HEK293 (cell line): ENCODE results near the gene NUDCD3.

Experiments
- CTCF ChIA-PET: fragments of 350-600 bp; formaldehyde crosslinking; extraction: SDS; loops from one replicate; lab custom pipeline; 2021; ENCODE audit warnings: antibody characterized with exemption; lab: Yijun Ruan, JAX
- POLR2A ChIA-PET: fragments of 300-600 bp; formaldehyde crosslinking; extraction: SDS; loops from one replicate; lab custom pipeline; 2020; ENCODE audit warnings: antibody characterized with exemption, inconsistent platforms; lab: Yijun Ruan, JAX
- H3K27ac ChIP-seq: fragments of 200-500 bp; sonication (Bioruptor generic); 2 replicates; pipeline ENCODE4 v1.5.1; 2014; ENCODE audit warnings: low read depth, low read length, control low read depth, inconsistent platforms; ENCODE audit errors: extremely low read depth
- H3K36me3 ChIP-seq, 2 experiments: fragments of 200-500 bp in 1 of 2; sonication (Bioruptor generic) in 1 of 2; 1 replicate in 1 of 2; 2 replicates in 1 of 2; pipeline ENCODE4 v1.5.1; 2014 to 2017; ENCODE audit warnings: inconsistent platforms in 2 of 2, low read length in 2 of 2; ENCODE audit not compliant: control insufficient read depth in 2 of 2, insufficient read depth in 1 of 2
- H3K4me1 ChIP-seq: fragments of 200-500 bp; sonication (Bioruptor generic); 2 replicates; pipeline ENCODE4 v1.5.1; 2014; ENCODE audit warnings: mild to moderate bottlenecking, low read length, inconsistent platforms; ENCODE audit not compliant: control insufficient read depth, insufficient read depth
- H3K4me3 ChIP-seq: 2 replicates; pipeline ENCODE4 v1.5.1; 2011; ENCODE audit warnings: low read depth, mild to moderate bottlenecking, control low read depth, low read length, moderate library complexity
- H3K9me3 ChIP-seq: fragments of 200-500 bp; sonication (Bioruptor generic); 2 replicates; pipeline ENCODE4 v1.5.1; 2014; ENCODE audit warnings: low read depth, low read length, inconsistent platforms; ENCODE audit not compliant: control insufficient read depth, insufficient read depth
- BCL6B ChIP-seq: fragments of 450-650 bp; formaldehyde crosslinking; IDR thresholded peaks from 2 replicates; pipeline ENCODE4 v1.5.1; 2017; ENCODE audit warnings: missing biosample characterization, missing genetic modification characterization
- SP3 ChIP-seq: fragments of 450-650 bp; formaldehyde crosslinking; IDR thresholded peaks from 2 replicates; pipeline ENCODE4 v1.5.1; 2016; ENCODE audit warnings: missing biosample characterization, missing genetic modification characterization
- YY1 ChIP-seq: fragments of 450-650 bp; formaldehyde crosslinking; IDR thresholded peaks from 2 replicates; pipeline ENCODE4 v1.5.1; 2018; ENCODE audit warnings: missing biosample characterization, missing genetic modification characterization
- ZIC2 ChIP-seq: fragments of 450-650 bp; formaldehyde crosslinking; IDR thresholded peaks from 2 replicates; pipeline ENCODE4 v1.5.1; 2016; ENCODE audit warnings: missing biosample characterization, missing genetic modification characterization
- ZNF19 ChIP-seq: fragments of 450-650 bp; formaldehyde crosslinking; IDR thresholded peaks from 2 replicates; pipeline ENCODE4; 2016; ENCODE audit warnings: missing biosample characterization, missing genetic modification characterization, low read depth
- ZNF324 ChIP-seq: fragments of 450-650 bp; formaldehyde crosslinking; IDR thresholded peaks from 2 replicates; pipeline ENCODE4 v1.5.1; 2016; ENCODE audit warnings: missing biosample characterization, missing genetic modification characterization
- ZNF521 ChIP-seq: fragments of 450-650 bp; formaldehyde crosslinking; IDR thresholded peaks from 2 replicates; pipeline ENCODE4 v1.5.1; 2017; ENCODE audit warnings: missing biosample characterization, mild to moderate bottlenecking, missing genetic modification characterization
- ZNF639 ChIP-seq: fragments of 450-650 bp; formaldehyde crosslinking; IDR thresholded peaks from 2 replicates; pipeline ENCODE4 v1.5.1; 2016; ENCODE audit warnings: missing biosample characterization, missing genetic modification characterization
- ZNF768 ChIP-seq: fragments of 450-650 bp; formaldehyde crosslinking; IDR thresholded peaks from 2 replicates; pipeline ENCODE4 v1.5.1; 2018; ENCODE audit warnings: missing biosample characterization, mild to moderate bottlenecking, missing genetic modification characterization
- ZSCAN5A ChIP-seq: fragments of 450-650 bp; formaldehyde crosslinking; IDR thresholded peaks from 2 replicates; pipeline ENCODE4 v1.5.1; 2016; ENCODE audit warnings: missing biosample characterization, missing genetic modification characterization

Gene NUDCD3

GRCh38 chr7:44539669-44540506, 49.4 kb upstream of the NUDCD3 start:
- H3K27ac ChIP-seq = no peak overlapping the region
- no peak overlapping the region for H3K4me3 ChIP-seq
- no peaks in the 10 kb centered on the region for H3K4me1 ChIP-seq
- TF ChIP-seq ZIC2 = peak; percentile 54; the same call in 1 of the 2 replicates
- no peak for TF ChIP-seq SP3 (tag by site-specific recombination)
- no peaks in the 10 kb centered on the region for H3K36me3 ChIP-seq
- CTCF ChIA-PET = interaction anchor here (0.9 kb wide), 1 partner anchor 26 kb away, joined by 3 read pairs; no protein-coding TSS in a partner anchor
- H3K9me3 ChIP-seq = no peaks in the 10 kb centered on the region
- POLR2A ChIA-PET = no interaction called here

- Histone ChIP-seq H3K27ac (no peak overlapping the region), H3K9me3 (no peaks in the 10 kb centered on the region), H3K36me3 (no peaks in the 10 kb centered on the region), H3K4me1 (no peaks in the 10 kb centered on the region), H3K4me3 (no peak overlapping the region)
- ChIA-PET CTCF (interaction anchor here (0.9 to 1.2 kb wide), 2 partner anchors 26 to 298 kb away, joined by 3 read pairs; no protein-coding TSS in a partner anchor), POLR2A (no interaction called here)
- no peak for TF ChIP-seq ZNF521 (tag by site-specific recombination)
- TF ChIP-seq ZSCAN5A (tag by site-specific recombination) = no peak
Observed at GRCh38 chr7:44538798-44539668, 48.6 kb upstream of the NUDCD3 start.

- TF ChIP-seq ZNF19 (tag by site-specific recombination) (no peak), BCL6B (tag by site-specific recombination) (no peak), ZNF639 (tag by site-specific recombination) (no peak), ZNF324 (no peak)
- ChIA-PET CTCF (interaction anchor here (1.2 kb wide), 1 partner anchor 298 kb away, joined by 3 read pairs; no protein-coding TSS in a partner anchor), POLR2A (no interaction called here)
- Histone ChIP-seq H3K9me3 (no peaks in the 10 kb centered on the region), H3K4me3 (no peak overlapping the region), H3K4me1 (no peaks in the 10 kb centered on the region), H3K27ac (no peak overlapping the region), H3K36me3 (no peaks in the 10 kb centered on the region)
Observed at GRCh38 chr7:44538093-44538797, 47.8 kb upstream of the NUDCD3 start.

GRCh38 chr7:44537442-44537841, 47.0 kb upstream of the NUDCD3 start:
- no peaks in the 10 kb centered on the region for H3K4me1 ChIP-seq
- POLR2A ChIA-PET = no interaction called here
- no peak overlapping the region for H3K27ac ChIP-seq
- H3K4me3 ChIP-seq = no peak overlapping the region
- no peaks in the 10 kb centered on the region for H3K9me3 ChIP-seq
- TF ChIP-seq ZNF768 (peak; percentile 66; the same call in 1 of the 2 replicates), YY1 (tag by site-specific recombination) (no peak)
- TF ChIP-seq, all 188 proteins: peak for 1
- CTCF ChIA-PET = interaction anchor here (1.1 to 3.2 kb wide), 2 partner anchors 12 to 30 kb away, joined by 3 to 11 read pairs; no protein-coding TSS in a partner anchor
- no peaks in the 10 kb centered on the region for H3K36me3 ChIP-seq
